ENCODE measurements around the gene GREB1.

GREB1 gene

DNA sequence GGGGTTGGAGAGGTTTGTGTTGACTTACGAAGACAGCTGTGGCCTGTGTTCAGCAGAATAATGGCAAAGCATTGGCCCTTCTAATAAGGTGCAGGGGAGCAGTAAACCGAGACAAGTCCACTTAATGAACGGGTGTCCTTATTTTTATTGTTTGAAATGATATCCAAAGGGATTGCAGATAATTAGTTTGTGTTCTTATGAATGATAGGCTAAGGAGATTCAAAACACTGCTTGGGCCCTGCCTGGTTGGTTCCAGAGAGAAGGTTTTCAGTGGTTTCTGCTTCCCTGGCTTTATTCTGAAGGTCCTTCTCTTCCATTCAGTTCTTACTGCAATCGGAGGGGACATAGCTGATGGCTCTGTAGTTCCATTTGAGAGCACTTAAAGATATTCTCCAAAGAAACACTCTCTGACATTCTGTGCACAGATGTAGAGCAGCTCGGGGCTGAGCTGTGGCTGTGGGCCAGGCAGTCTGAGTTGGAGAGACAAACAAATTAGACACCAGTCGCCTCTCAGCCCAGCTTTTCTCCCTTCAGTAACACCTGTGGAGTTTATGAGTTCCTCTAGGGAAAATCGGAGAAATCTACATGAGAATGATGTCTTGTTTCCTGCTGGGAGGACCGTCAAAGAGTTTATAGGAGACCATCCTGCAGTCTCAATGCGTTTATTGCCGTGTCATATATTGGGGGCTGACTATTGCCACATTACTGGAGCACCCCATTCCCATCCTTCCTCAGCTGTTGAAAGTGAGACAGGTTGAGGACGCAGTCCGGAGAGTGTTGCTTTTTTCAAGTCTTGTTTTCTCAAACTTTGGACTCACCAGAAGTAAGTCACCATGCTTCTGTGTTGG lies 6.5 kb downstream of the GREB1 start:
- no peak for DNase-seq (ENCODE audit: low spot score)

DNA sequence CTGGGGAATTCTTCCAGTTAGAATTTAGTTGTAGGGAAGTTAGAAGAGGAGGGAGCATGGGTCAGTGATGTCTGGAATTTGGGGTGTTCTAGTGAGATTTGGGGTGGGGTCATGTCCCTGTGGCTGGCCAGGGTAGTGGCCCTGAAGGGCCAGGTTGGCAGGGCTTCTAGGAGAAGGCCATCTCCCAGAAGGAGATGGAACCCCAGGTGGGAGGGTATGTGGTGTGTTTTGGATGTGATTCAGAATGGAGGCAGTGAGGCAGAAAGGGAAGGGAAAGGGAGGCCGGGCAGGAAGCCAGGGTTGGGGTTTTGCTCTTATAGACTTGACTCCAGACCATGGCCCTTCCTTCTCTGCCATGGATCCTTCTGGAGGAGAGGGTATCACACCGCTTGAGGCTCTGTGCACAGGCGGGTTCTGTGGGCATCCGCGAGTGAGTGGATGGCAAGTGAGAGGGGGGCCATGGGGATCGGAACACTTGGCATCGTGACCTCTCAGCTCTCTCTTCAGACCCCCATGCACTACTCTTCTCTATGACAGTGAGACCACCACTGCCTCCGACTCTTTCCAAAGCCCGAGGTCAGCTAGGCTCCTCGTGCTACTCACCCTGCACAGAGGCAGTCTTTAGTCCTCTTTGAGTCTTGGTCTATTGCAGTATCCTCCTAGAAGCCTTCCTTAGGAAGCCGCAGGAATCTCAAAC lies 7.3 kb downstream of the GREB1 start:
- DNase-seq (ENCODE audit: low spot score) = no peak

DNA sequence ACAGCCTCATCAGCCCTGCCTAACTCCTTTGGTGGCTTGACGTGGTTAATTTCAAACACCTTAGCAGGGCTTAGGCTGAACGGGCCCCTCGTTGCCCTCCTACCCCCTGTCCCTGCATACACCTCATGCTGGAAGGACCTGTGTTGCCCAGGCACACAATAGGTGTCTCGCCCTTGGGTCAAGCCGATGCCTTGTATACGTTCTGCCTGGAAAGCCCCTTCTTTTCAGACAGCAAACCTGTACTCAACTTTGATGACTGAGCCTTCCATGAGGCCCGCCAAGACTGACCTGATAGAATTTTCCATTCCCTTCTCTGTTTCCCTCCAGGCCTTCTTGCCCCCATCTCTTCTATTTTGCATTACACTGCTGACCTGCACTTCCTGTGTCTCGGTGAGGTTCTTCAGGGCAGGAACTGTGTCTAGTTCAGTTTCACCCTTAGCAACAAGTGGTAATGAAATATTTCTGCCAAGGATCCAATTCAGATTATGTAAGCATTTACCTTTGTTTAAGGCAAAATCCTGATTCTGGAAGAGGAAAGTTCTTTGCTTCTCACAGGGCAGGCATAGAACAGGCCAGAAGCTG lies 7.9 kb downstream of the GREB1 start:
- no peak for DNase-seq (ENCODE audit: low spot score)

DNA sequence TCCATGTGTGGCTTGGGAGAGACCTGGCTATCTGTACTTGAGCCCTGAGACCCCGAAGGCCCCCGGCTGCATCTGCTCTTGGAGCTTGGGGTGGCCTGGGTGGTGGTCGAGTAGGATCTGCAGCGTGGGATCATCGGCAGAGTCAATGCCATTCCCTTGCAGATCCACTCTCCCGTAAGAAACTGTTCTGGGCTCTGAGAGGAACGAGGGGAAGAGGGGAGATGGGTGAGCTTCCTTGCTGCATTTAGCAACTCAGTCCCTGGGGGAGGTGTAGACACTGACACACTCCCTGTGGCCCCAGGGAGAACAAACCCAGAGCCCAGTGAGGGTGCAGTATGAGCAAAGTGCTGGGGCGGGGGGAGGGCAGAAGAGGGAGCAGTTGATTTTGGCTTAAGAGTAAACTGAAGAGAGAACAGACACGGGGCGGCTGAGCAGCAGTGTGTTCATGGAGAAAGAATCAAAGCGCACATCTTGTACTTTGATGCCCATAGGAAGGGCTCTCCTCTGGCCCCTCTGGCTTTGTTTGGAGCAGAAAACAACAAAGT lies 8.5 kb downstream of the GREB1 start:
- no peak for DNase-seq (ENCODE audit: low spot score)

DNA sequence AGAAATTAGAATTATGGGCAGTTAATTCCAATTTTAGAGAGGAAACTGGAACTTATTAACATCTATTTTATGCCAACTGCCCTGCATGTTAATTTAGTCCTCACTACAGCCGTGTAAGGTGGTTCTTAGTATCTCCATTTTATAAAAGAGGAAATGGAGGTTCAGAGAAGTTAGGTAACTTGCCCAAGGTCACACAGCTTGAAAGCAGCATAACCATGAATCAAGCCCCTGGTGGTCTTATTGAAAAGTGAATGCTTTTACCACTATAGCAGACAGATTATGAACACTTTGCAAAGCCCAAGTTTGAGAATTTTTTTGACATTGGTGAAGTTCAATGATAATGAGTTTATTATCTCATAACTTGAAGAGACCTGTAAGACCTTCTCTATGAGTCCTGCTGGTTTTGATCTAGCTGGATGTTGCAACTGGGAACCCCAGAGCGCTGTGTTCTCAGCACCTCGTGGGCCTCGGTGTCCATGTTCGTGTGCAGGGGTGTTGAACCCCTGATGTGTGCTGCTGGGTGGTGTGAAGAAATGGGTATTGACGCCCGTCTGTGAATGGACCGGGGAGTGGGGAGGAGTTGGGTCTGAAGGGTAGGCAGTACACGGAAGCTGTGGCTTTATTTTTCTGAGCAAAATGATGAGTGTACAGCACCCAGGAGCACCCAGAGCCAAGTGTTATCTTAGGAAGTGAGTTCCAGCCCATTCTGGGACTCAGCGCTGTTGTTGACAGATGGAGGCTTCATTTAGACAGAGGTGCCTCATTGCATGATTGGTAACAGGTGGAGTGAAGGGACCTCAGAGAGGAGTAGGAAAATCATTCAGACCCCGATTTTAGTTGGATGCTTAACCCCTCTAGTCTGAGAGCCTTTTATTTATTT lies 9.7 kb downstream of the GREB1 start:
- no peak for DNase-seq (ENCODE audit: low spot score)

DNA sequence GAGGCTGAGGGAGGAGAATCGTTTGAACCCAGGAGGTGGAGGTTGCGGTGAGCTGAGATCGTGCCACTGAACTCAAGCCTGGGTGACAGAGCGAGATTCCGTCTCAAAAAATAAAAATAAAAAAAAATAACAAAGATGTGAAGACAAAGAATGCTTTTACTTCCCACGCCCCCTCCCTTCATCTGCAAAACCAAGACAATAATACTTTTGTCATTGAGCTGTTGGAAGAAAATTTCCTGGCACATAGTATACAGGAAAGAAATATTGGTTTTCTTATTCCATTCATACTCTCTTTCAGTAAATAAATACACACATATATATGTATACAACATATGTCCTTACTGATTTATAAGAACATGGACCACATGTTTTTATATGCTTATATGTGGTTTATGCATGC lies 12.2 kb downstream of the GREB1 start:
- no peak for DNase-seq (ENCODE audit: low spot score)

DNA sequence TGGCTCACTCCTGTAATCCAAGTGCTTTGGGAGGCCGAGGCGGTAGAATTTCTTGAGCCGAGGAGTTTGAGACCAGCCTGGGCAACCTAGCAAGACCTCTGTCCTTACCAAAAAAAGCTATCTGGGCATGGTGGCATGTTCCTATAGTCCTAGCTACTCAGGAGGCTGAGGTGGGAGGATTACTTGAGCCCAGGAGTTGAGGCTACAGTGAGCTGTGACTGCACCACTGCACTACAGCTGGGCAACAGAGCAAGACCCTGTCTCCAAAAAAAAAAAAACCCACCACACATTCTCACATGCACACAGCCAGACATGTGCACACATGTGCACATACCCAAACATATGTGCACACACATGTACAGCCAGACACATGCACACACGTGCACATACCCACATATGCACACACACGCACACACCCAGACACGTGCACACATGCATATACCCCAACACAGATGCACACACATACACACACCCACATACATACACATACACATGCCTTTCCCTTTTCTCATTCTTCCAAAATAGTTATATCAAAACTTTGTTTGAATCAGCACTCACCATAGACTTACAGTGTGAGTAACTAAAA lies 14.2 kb downstream of the GREB1 start:
- DNase-seq (ENCODE audit: low spot score) = no peak

DNA sequence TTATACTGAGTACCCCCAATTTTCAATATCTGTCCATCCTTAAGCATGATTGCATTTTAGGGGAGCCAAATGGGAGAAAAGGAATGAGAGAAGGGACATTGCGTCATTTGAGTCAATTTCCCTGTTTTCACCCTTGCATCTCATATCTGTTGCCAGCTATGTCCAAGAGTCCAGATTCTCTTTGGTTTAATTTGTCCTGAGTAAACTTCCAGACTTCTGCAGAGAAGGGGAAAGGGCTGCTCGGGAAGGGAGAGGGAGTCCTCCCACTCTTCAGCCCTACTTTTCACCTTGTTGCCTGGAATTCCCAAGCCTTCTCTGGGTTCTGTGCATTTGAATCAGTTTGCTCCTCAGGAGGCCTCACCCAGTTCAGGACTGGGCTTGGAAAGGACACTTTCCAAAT lies 16.5 kb downstream of the GREB1 start:
- no peak for DNase-seq (ENCODE audit: low spot score)

DNA sequence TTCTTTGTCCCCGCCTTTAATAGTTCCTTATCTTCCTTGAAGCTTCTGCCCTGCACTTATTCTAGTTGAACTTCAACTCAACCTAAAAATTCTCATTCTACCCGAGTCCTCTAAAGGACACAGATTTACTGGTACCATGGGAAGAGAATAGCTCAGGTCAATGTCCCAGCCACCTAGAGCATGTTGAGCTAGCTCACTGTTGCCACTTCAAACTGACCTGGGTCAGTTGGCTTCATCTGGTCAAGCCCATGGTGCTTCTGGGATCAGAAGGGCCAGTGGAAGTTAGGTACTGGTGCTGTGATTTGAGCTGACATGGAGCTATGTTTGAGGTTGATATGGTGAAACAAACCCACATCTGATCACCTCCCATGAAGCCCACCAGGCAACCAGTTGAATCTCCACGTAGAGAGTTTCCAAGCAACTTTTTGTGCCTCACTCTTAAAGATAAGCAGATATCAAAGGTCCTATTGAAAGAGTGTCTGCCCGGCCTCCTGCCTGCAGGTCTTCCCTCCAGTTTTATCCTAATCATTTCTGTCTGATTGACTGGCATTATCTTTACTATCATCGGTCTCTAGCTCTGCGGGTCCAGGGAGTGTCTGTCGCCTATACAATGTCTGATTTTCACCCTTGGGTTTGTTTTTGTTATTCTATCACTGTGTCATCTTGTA lies 17.2 kb downstream of the GREB1 start:
- no peak for DNase-seq (ENCODE audit: low spot score)

DNA sequence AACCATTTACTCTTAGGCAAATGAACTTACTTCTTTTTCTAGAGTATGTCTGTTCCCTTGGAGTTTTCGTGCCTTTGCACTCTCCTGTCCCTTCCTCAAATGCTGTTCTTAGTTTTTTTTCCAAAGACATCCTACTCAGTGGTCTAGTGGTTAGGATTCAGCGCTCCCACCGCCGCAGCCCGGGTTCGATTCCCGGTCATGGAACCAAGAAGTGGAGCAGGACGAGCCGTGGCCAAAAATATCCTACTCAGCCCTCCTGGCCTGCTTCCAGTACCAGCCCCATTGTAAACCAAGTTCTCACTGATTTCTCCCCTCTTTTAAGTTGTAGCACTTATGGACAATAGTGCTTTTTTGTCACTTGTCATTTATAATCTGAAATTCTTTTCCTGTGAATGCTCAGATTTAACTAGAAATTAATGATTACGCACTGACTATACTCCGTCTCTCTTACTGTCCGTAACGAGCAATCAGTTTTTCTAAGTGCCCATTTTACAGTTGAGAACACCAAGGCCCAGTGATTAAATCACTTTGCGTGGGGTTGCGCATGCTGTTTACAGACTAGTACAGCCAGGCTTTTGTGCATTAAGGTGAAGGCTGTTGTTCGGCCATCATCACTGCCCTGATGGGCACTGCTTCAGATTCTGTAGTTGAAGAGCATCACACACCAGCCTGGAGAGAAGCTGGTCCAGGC lies 17.9 kb downstream of the GREB1 start:
- no peak for DNase-seq (ENCODE audit: low spot score)

DNA sequence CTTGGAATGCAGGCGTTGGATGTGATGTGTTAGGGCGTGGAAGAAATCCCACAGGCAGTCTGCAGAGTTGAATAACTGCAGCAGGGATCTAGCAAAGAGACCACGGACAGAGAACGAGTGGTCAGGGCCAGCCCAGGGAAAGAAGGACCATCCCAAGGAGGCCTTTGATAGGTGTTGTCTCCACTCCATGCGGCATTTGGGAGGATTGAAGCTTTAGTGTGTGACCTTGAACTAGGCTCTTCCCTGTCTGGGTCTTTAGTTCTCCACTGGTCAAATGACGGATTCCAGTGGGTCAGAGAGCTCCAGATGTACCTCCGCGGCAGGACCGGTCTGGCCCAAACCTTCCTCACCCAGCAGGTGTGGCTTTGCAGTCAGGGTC lies 18.4 kb downstream of the GREB1 start:
- no peak for DNase-seq (ENCODE audit: low spot score)

DNA sequence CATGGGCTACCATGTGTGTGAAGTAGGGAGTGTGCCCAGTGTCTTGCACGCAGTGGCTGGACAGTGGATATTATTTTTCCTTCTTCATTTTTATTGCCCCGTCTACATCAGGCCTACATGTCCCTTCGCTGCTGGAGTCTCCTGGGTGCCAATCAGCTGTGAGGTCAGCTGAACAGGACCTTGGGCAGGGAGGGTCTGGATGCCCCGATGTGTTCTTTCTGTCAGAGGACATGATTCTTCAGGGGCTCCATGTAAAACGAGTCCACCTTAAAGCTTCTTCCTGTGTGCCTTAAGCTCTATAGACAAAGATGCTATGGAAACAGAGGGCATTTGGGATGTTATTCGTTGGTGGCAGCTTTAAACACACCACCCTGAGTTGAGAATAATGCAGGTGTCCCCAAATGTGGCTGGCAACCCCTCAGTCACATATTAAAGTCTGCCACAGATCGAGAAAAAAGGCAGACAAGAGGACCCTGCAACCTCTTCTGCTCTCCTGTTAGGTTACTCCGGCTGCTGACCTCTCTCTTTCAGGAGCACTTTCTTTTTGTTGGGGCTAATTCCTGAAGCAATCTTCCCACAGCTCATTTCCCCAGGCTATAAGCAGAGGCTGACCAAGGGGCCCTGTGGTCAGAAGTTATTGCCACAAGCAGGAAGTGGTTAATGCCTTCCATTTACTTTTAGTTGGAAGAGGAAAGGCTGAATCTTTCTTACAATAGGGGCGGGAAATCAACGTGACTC lies 20.0 kb downstream of the GREB1 start:
- DNase-seq (ENCODE audit: low spot score) = no peak

DNA sequence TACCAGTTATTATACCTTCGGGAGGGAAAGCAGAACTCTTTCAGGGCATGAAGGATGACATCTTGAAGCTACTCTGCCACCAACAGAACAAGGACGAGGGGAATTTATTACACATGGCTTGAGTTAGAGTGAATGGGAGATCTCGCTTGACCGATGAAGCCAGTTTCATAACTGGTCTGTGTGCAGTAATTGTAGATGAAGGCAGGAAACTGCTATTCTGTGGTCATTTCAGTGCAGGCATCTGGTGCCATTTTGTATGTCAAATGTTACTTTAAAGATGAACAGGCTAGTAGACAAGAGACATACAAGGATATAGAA lies 20.5 kb downstream of the GREB1 start:
- DNase-seq (ENCODE audit: low spot score) = no peak

DNA sequence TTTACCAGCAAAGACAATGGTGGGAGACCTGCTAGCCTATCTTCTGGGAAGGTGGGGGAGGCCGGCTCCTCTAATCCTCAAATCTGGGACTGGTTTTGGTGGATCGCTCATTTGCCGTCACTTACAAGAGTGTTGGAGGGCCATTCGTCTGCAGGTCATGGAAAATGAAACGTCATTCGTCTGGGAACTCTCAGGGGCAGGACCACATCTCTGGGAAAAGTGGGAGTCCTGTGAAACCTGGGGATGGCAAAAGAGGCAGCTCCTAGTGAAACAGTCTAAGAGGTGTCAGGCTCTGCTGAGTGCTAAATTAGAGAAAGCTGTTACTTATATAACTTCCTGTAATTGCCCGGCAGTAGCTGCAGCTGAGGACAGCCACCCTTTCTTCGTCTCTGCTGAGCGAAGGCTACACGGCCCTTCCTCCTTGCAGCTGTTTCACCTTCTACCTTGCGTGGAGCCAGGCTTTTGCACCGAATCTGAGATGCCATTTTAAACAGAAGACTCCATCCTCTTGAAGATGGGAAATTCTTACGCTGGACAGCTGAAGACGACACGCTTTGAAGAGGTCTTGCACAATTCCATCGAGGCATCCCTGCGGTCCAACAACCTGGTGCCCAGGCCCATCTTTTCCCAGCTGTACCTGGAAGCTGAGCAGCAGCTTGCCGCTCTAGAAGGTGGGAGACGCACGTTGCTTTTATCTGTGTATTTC lies 22.4 kb downstream of the GREB1 start:
- no peak for DNase-seq (ENCODE audit: low spot score)

DNA sequence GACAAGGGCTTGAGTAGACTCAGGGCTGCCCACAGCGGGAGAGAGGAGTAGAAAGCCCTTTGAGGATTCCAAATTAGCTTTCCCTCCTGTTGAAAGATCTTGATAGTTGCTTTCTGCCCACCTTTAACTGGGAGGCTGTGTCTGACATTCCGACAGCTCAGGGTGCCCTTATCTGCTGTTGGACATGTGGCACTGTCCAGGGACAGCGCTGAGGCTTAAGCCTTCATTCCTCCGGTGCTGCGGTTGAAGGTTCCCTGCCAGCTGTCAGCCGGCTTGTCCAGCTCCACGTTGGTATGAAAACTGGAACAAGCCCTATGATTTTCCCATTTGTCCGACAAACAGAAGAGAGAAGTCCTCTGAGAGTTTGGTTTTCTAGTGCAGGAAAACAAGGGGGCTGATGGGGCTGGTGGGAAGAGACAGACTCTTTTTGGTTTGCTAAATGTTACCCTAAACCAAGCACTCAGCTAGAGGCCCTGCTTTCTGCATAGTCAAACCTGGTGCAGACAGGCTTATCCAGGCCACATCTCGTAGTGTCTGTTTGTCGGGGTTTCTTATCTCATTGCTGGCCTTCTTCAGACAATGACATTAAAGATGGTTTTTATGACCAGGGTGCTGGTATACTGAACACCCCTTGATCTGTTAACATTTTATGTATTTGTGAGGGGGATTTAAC lies 24.5 kb downstream of the GREB1 start:
- DNase-seq (ENCODE audit: low spot score) = no peak

DNA sequence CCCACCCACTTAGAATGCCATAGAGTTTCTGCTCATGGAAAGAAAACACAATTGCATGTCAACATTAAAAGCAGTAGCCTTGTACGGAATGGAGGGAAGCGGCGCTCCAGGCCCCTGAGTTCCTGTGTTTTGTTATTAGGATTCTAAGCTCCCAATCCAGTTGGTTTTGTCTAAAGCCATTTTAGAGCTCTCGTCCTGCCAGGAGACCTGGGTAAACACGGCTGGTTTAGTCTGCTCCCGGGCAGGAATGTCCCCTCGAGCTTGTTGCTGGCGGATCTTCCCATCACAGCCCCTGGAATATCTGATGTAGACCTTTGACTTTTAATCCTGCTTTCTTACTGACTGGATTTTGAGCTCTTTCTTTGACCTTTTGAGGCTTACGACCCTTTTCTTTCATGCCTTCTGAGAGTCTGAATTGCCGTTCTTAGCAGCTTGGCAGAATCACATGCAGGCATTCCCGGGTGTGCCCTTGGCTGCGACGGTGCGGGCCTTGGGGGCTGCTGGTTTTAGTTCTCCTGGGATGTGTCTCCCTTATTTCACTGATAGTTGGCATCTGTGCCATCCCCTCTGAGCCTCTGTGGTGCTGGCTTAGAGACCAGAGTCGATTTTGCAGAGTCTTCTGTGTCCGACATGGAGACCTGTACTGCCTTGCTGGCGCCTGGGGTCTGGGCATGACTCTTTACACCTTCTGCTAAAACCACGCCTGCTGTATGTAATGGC lies 25.4 kb downstream of the GREB1 start:
- DNase-seq (ENCODE audit: low spot score) = no peak

DNA sequence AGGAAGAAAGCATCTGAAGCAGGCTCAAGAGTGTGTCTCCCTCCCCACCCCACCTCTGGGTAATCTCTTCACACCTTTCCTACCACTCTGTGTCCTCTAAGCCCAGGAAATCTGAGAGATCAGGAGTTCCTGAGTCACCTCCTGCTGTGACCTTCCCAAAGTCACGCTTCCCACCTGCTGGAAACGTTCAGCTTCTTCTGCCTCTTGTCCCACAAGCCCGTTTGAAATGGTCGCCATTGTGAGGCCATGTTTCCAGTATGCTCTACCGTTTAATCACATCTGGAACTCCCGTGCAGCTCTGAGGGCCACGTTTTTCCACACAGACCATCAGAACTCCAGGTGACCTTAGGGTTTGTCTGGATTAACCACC lies 25.9 kb downstream of the GREB1 start:
- no peak for DNase-seq (ENCODE audit: low spot score)

DNA sequence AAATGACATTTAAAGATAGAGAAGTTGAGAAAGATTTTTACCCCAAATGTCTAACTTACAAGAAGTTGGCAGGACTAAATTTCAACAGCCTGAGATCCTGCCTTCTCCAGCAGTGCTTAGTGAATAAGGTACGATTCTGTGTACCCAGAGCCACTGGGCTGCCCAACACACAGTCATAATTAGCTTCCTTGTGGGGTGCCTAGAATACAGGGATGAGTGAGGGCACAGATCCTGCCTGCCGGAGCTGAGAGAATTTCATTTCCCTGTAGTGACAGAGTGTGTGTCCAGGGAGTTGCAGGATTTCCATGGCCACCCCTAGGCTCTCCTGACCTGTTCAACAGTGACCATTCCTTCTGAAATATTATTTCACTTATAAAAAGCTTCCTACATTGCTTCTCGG lies 27.0 kb downstream of the GREB1 start:
- DNase-seq (ENCODE audit: low spot score) = no peak

Measured in cerebellar cortex (tissue), 1 donor.